Activated T-helper 2 cell treated with anti-CD3 and anti-CD28 coated beads, Interferon-gamma antibody, Interleukin-2, Interleukin-4, amounts not matched to agents 10 μg/mL and 5 μg/mL and 100 μg/mL, durations not matched to agents 14 hours and 24 hours and 36 hours (primary cell): ENCODE results near the gene ADGRF1. TPM values are rescaled to one million over a fixed set of nuclear protein-coding genes. Genes with fewer than 3 reads are reported as not detected.
"Not testable (repeated sequence)": the region's sequence is repeated elsewhere in the genome, so short reads cannot be mapped to it uniquely, and the experiment has no call there.

Experiments
- DNase-seq: peaks from one replicate; pipeline ENCODE4 v3.0.0; 2021; ENCODE audit warnings: low spot score
- H3K27ac Mint-ChIP-seq: one replicate; pipeline ENCODE4 v1.8.0; 2021; ENCODE audit warnings: mixed read lengths
- H3K27me3 Mint-ChIP-seq: one replicate; pipeline ENCODE4 v1.8.0; 2021; ENCODE audit warnings: low read depth, mixed read lengths
- H3K36me3 Mint-ChIP-seq: one replicate; pipeline ENCODE4 v1.8.0; 2021; ENCODE audit warnings: low read depth, mixed read lengths
- H3K4me1 Mint-ChIP-seq: one replicate; pipeline ENCODE4 v1.8.0; 2021; ENCODE audit warnings: low read depth, mixed read lengths
- H3K4me3 Mint-ChIP-seq: one replicate; pipeline ENCODE4 v1.8.0; 2021; ENCODE audit warnings: low read depth, mild to moderate bottlenecking, moderate library complexity, mixed read lengths
- H3K9me3 Mint-ChIP-seq: one replicate; pipeline ENCODE4 v1.8.0; 2021; ENCODE audit warnings: mixed read lengths
- intact Hi-C: fragments of 100-400 bp; cut with micrococcal nuclease; formaldehyde crosslinking; loops from one replicate; pipeline ENCODE4 v1.15.1; 2023
- total RNA-seq: library from RNA; stranded (reverse); gene quantifications from 2 replicates; pipeline ENCODE4 v1.2.3, GENCODE V29; 2022

ADGRF1 gene
- not detected in 2 replicates for total RNA-seq

DNA sequence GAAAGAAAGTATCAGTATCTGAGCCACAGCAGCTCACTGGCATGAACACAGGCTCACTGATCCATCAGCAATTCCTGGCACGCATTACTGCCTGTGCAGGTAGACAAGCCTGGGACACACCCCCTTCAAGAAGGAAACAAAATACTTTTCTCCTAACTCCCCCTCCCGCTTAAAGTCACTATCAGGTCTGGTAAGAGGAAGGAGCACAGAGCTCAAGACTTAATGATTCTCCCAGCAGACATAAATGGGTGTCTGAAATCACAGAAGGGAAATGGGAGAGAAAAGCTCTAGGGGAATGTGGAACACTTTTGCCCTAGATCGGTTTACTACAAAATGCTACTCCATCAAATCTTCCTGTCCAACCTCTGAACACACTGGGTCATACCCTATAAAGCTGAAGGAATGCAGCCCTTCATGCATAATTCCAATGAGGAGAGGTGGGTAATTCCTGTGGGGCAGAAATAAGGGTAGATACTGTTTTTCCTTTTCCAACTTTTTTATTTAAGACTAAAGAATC lies at the start of gene ADGRF1:
Gene ADGRF1, minus strand, starts transcription at position 58 of the 517 bp plus-strand sequence. CDS start 13,271 bp downstream, outside the sequence.
- Mint-ChIP-seq H3K4me3 (no peak within 1 kb of the TSS), H3K27ac (no peak within 1 kb of the TSS), H3K4me1 (no peaks in the 10 kb centered on the region), H3K9me3 (no peaks in the 10 kb centered on the region), H3K36me3 (no peaks in the 10 kb centered on the region), H3K27me3 (no peaks in the 10 kb centered on the region)
- intact Hi-C loops: no loop called here
- no peak for DNase-seq

GRCh38 chr6:47090881-47091280 lies 48.7 kb upstream of the ADGRF1 start:
- Mint-ChIP-seq H3K4me3 (no peak overlapping the region), H3K27me3 (peaks cover 4% of the 10 kb centered on the region), H3K4me1 (no peaks in the 10 kb centered on the region), H3K27ac (no peak overlapping the region), H3K9me3 (no peaks in the 10 kb centered on the region), H3K36me3 (no peaks in the 10 kb centered on the region)
- no peak for DNase-seq
- intact Hi-C loops: no loop called here

DNA sequence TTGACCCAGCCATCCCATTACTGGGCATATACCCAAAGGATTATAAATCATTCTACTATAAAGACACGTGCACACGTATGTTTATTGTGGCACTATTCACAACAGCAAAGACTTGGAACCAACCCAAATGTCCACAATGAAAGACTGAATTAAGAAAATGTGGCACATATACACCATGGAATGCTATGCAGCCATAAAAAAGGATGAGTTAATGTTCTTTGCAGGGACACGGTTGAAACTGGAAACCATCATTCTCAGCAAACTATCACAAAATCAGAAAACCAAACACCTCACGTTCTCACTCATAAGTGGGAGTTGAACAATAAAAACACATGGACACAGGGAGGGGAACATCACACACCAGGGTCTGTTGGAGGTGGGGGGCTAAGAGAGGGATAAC lies 47.3 kb upstream of the ADGRF1 start:
- DNase-seq, H3K4me3 Mint-ChIP-seq, H3K36me3 Mint-ChIP-seq, H3K4me1 Mint-ChIP-seq, H3K27ac Mint-ChIP-seq, H3K27me3 Mint-ChIP-seq, H3K9me3 Mint-ChIP-seq, intact Hi-C loops: not testable (repeated sequence)

DNA sequence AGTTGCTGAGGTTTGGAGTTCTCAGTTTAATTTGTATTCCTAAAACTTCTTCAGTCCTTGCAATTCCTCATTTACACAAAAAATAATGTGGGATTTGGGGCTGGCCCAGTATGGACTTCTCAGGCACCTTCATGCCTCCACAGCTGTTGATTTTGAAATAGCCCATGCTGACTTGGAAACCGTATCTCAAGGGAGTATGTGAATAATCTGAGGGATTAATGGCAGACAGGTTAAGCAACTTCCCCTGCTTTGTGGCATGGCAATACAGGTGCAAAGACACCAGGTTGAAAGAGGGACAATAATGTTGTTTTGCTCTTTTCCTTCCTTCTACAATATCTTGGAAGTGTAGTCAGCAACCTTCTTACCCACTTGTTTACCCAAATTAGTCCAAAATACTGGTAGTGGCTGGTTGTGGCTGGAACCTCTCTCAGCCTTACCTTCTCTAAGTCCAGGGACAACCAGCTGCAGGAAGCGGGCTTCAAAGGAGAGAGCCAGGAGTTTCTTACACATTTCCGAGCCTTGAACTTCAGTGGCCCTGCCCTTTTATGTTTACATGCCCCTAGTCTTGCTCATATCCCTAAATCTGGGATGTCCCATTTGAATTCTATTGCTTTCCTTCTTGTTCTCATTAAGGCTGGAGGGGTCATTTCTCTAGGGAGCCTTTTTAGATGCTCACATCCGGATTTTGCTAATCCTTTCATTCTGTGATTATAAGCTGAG lies 44.1 kb upstream of the ADGRF1 start:
- Mint-ChIP-seq H3K4me3 (no peak overlapping the region), H3K36me3 (no peaks in the 10 kb centered on the region), H3K27me3 (peaks cover 2% of the 10 kb centered on the region), H3K4me1 (no peaks in the 10 kb centered on the region), H3K9me3 (no peaks in the 10 kb centered on the region), H3K27ac (no peak overlapping the region)
- no peak for DNase-seq
- intact Hi-C loops: no loop called here

- no peak for DNase-seq
- peaks cover 2% of the 10 kb centered on the region for H3K27me3 Mint-ChIP-seq
- H3K36me3 Mint-ChIP-seq: no peaks in the 10 kb centered on the region
- no peak overlapping the region for H3K4me3 Mint-ChIP-seq
- intact Hi-C loops: no loop called here
- no peak overlapping the region for H3K27ac Mint-ChIP-seq
- no peaks in the 10 kb centered on the region for H3K4me1 Mint-ChIP-seq
- no peaks in the 10 kb centered on the region for H3K9me3 Mint-ChIP-seq
Measured at GRCh38 chr6:47084610-47085009, 42.5 kb upstream of the ADGRF1 start.

- H3K27me3 Mint-ChIP-seq: peaks cover 2% of the 10 kb centered on the region
- no peaks in the 10 kb centered on the region for H3K9me3 Mint-ChIP-seq
- no peaks in the 10 kb centered on the region for H3K4me1 Mint-ChIP-seq
- no peaks in the 10 kb centered on the region for H3K36me3 Mint-ChIP-seq
- no peak overlapping the region for H3K27ac Mint-ChIP-seq
- intact Hi-C loops: no loop called here
- H3K4me3 Mint-ChIP-seq: no peak overlapping the region
- no peak for DNase-seq
Measured at GRCh38 chr6:47083586-47084047, 41.5 kb upstream of the ADGRF1 start.

- H3K27ac Mint-ChIP-seq: no peak overlapping the region
- intact Hi-C loops: no loop called here
- H3K9me3 Mint-ChIP-seq: no peaks in the 10 kb centered on the region
- peaks cover 7% of the 10 kb centered on the region for H3K27me3 Mint-ChIP-seq
- H3K36me3 Mint-ChIP-seq: no peaks in the 10 kb centered on the region
- DNase-seq: no peak
- H3K4me1 Mint-ChIP-seq: no peaks in the 10 kb centered on the region
- H3K4me3 Mint-ChIP-seq: no peak overlapping the region
Measured at GRCh38 chr6:47080083-47080596, 38.0 kb upstream of the ADGRF1 start.

DNA sequence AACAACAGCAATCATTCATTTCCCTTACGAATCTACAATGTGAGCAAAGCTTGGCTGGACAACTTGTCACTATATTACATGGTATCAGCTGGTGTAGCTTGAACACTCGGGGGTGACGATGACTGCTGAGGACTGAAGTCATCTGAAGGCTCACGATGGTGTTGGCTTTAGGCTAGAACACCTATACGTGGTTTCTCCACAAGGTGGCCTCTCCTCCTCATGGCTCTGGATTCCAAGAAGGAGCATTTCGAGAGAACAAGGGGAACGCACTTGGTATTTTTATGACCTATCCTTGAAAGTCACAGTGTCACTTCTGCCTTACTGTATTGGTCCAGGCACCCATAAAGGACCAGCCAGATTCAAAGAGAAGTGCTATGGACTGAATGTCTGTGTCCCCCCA lies 37.5 kb upstream of the ADGRF1 start:
- H3K9me3 Mint-ChIP-seq: no peaks in the 10 kb centered on the region

GRCh38 chr6:47078991-47079390 lies 36.9 kb upstream of the ADGRF1 start:
- no peaks in the 10 kb centered on the region for H3K4me1 Mint-ChIP-seq
- peaks cover 7% of the 10 kb centered on the region for H3K27me3 Mint-ChIP-seq
- H3K36me3 Mint-ChIP-seq: no peaks in the 10 kb centered on the region
- H3K9me3 Mint-ChIP-seq: no peaks in the 10 kb centered on the region
- no peak overlapping the region for H3K27ac Mint-ChIP-seq
- intact Hi-C loops: no loop called here
- no peak for DNase-seq
- H3K4me3 Mint-ChIP-seq: no peak overlapping the region

More for the DNA sequence above, 37.5 kb upstream of the ADGRF1 start:
- Mint-ChIP-seq H3K27ac (no peak overlapping the region), H3K36me3 (no peaks in the 10 kb centered on the region), H3K27me3 (peaks cover 7% of the 10 kb centered on the region), H3K4me1 (no peaks in the 10 kb centered on the region), H3K4me3 (no peak overlapping the region)
- intact Hi-C loops: no loop called here
- no peak for DNase-seq

- Mint-ChIP-seq H3K27me3 (peaks cover 5% of the 10 kb centered on the region), H3K9me3 (no peaks in the 10 kb centered on the region), H3K27ac (no peak overlapping the region), H3K4me1 (no peaks in the 10 kb centered on the region), H3K4me3 (no peak overlapping the region), H3K36me3 (no peaks in the 10 kb centered on the region)
- intact Hi-C loops: no loop called here
- no peak for DNase-seq
Measured at GRCh38 chr6:47076422-47077344, 34.6 kb upstream of the ADGRF1 start.

DNA sequence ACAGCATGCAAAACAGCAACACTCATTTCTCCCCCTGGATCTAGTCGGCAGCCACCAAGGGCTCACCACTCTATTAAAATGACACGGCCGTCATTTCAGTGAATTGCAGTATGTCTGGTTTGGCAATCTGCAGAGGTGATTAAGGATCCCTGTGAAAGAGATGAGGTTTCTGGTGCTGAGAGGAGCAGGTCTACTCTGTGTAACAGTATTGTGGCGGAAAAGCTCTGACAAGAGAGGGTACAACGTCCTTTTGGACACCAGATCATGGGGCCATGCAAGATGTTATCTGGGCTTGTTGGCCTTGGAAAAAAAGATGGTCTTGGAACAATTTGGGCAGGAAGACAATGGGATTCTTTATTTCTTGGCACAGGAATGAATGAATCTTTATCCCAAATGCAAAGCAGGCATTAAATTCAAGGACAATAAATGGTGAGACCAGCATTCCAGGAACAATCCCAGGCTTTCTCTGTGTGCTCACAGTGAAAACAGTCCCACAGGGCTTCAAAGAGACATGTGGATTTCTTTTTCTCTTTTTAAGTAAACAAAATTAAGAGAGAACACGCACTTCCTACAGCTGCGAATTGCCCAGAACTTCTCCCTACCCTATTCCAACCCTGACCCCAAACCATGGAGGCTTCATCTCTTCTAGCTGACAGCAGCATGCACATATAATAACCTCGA lies 33.7 kb upstream of the ADGRF1 start:
- Mint-ChIP-seq H3K27me3 (peaks cover 5% of the 10 kb centered on the region), H3K4me3 (no peak overlapping the region), H3K36me3 (no peaks in the 10 kb centered on the region), H3K9me3 (no peaks in the 10 kb centered on the region), H3K27ac (no peak overlapping the region), H3K4me1 (no peaks in the 10 kb centered on the region)
- intact Hi-C loops: no loop called here
- DNase-seq: no peak

DNA sequence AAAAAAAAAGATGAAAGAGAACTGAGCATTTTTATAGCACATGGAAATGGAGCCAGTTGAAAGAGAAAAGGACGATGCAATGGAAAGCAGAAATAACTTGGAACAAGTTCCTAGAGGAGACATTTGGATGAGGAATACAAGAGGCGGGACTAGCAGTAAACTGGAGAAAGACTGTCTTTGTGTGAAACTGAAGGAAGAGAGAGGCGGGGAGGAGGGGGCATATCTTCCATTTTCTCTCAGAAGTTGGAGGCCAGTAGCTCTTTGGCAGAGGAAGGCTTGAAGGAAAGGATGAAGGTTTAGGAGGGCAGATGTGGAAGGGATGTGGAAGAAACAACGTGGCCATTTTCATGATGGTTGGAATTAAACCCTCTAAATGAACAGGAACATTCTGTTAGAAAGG lies 33.0 kb upstream of the ADGRF1 start:
- no peak overlapping the region for H3K4me3 Mint-ChIP-seq
- no peaks in the 10 kb centered on the region for H3K9me3 Mint-ChIP-seq
- DNase-seq: no peak
- H3K27ac Mint-ChIP-seq: no peak overlapping the region
- no peaks in the 10 kb centered on the region for H3K4me1 Mint-ChIP-seq
- H3K27me3 Mint-ChIP-seq: peaks cover 5% of the 10 kb centered on the region
- no peaks in the 10 kb centered on the region for H3K36me3 Mint-ChIP-seq
- intact Hi-C loops: no loop called here
